Measurements from ENCODE around the gene ATF4.
A peak's percentile ranks its signal among the peaks of the same experiment; 100 is the strongest.
"Not testable (repeated sequence)": the region's sequence is repeated elsewhere in the genome, so short reads cannot be mapped to it uniquely, and the experiment has no call there.

ATF4 gene

GRCh38 chr22:39489094-39490068, 31.0 kb upstream of the ATF4 start:
- no peak for DNase-seq (ENCODE audit: low read depth, low spot score)

- DNase-seq (ENCODE audit: low read depth, low spot score) = peak; percentile 82
These were observed 30.1 kb upstream of the ATF4 start for GRCh38 chr22:39490135-39490798.

GRCh38 chr22:39490966-39491680, 29.2 kb upstream of the ATF4 start:
- DNase-seq (ENCODE audit: low read depth, low spot score) = no peak

- no peak for DNase-seq (ENCODE audit: low read depth, low spot score)
These were observed 28.7 kb upstream of the ATF4 start for GRCh38 chr22:39491696-39492095.

GRCh38 chr22:39492186-39492585, 28.2 kb upstream of the ATF4 start:
- no peak for DNase-seq (ENCODE audit: low read depth, low spot score)

- DNase-seq (ENCODE audit: low read depth, low spot score) = peak; percentile 82
These were observed 26.6 kb upstream of the ATF4 start for GRCh38 chr22:39493759-39494158.

GRCh38 chr22:39494471-39495120, 25.8 kb upstream of the ATF4 start:
- DNase-seq (ENCODE audit: low read depth, low spot score) = no peak

- peak; percentile 67 for DNase-seq (ENCODE audit: low read depth, low spot score)
These were observed 24.1 kb upstream of the ATF4 start for GRCh38 chr22:39496131-39496838.

GRCh38 chr22:39497429-39497828, 22.9 kb upstream of the ATF4 start:
- DNase-seq (ENCODE audit: low read depth, low spot score) = no peak

GRCh38 chr22:39498368-39498767, 22.0 kb upstream of the ATF4 start:
- no peak for DNase-seq (ENCODE audit: low read depth, low spot score)

GRCh38 chr22:39498802-39499201, 21.6 kb upstream of the ATF4 start:
- DNase-seq (ENCODE audit: low read depth, low spot score) = no peak

- DNase-seq (ENCODE audit: low read depth, low spot score) = no peak
These were observed 20.3 kb upstream of the ATF4 start for GRCh38 chr22:39500101-39500500.

- DNase-seq (ENCODE audit: low read depth, low spot score) = no peak
These were observed 18.7 kb upstream of the ATF4 start for GRCh38 chr22:39501644-39502108.

- peak; percentile 95 for DNase-seq (ENCODE audit: low read depth, low spot score)
These were observed 18.1 kb upstream of the ATF4 start, which contains the start of gene MIEF1 for GRCh38 chr22:39502109-39502788. TSS of gene MIEF1 (plus strand) at chr22:39502290. CDS start at chr22:39511295, 9,005 bp downstream.

- DNase-seq (ENCODE audit: low read depth, low spot score) = no peak
These were observed 17.5 kb upstream of the ATF4 start for GRCh38 chr22:39502789-39503409.

GRCh38 chr22:39503630-39504029, 16.7 kb upstream of the ATF4 start:
- no peak for DNase-seq (ENCODE audit: low read depth, low spot score)

GRCh38 chr22:39504071-39504470, 16.3 kb upstream of the ATF4 start:
- DNase-seq (ENCODE audit: low read depth, low spot score) = no peak

- not testable (repeated sequence) for DNase-seq (ENCODE audit: low read depth, low spot score)
These were observed 13.3 kb upstream of the ATF4 start for GRCh38 chr22:39507021-39507420.

- no peak for DNase-seq (ENCODE audit: low read depth, low spot score)
These were observed 12.0 kb upstream of the ATF4 start for GRCh38 chr22:39508393-39508792.
